CD4-positive, CD25-positive, alpha-beta regulatory T cell (primary cell): Measurements from ENCODE around the gene BLVRB. TPM values are rescaled to one million over a fixed set of nuclear protein-coding genes. Genes with fewer than 3 reads are reported as not detected.
A peak's percentile ranks its signal among the peaks of the same experiment; 100 is the strongest.

Experiments
- ATAC-seq, 2 donors: fragments of 150-1000 bp; cut with Tn5 transposase; one replicate each; pipeline ENCODE4 v1.10.0; 2021; ENCODE audit warnings: low read depth in 2 of 2, moderate number of reproducible peaks in 2 of 2, moderate library complexity in 1 of 2
- DNase-seq, 3 donors: peaks; one replicate each; pipeline versions ENCODE4 v3.0.0 to v3.0.0-alpha.2; 2012 to 2022; ENCODE audit warnings: mixed read lengths in 1 of 3
- H3K27ac ChIP-seq: one replicate; pipeline ENCODE4 v1.7.0; 2013; ENCODE audit warnings: mild to moderate bottlenecking, low read length; ENCODE audit not compliant: insufficient read depth, poor library complexity, severe bottlenecking
- H3K27me3 ChIP-seq: one replicate; pipeline ENCODE4 v1.7.0; 2013; ENCODE audit warnings: low read length; ENCODE audit not compliant: control insufficient read depth, insufficient read depth
- H3K36me3 ChIP-seq: one replicate; pipeline ENCODE4 v1.7.0; 2013; ENCODE audit warnings: mild to moderate bottlenecking, low read length, moderate library complexity; ENCODE audit not compliant: control insufficient read depth, insufficient read depth
- H3K4me1 ChIP-seq: 2 replicates; pipeline ENCODE4 v1.7.0; 2013; ENCODE audit warnings: mild to moderate bottlenecking, low read length; ENCODE audit not compliant: insufficient read depth, control insufficient read depth, poor library complexity, severe bottlenecking
- H3K4me3 ChIP-seq: one replicate; pipeline ENCODE4 v1.7.0; 2013; ENCODE audit warnings: low read depth, mild to moderate bottlenecking, low read length, moderate library complexity
- H3K9me3 ChIP-seq, 2 experiments: 1 replicate in 1 of 2; 2 replicates in 1 of 2; pipeline ENCODE4 v1.7.0; 2013; ENCODE audit warnings: low read length in 2 of 2, mild to moderate bottlenecking in 1 of 2, moderate library complexity in 1 of 2; ENCODE audit not compliant: control insufficient read depth in 2 of 2
- H3K27ac Mint-ChIP-seq, 3 donors: one replicate each; pipeline ENCODE4 v1.8.0; 2020 to 2022; ENCODE audit warnings: mild to moderate bottlenecking in 3 of 3, mixed read lengths in 3 of 3, moderate library complexity in 2 of 3
- H3K27me3 Mint-ChIP-seq: one replicate; pipeline ENCODE4 v1.8.0; 2022; ENCODE audit warnings: mild to moderate bottlenecking, mixed read lengths
- H3K36me3 Mint-ChIP-seq: one replicate; pipeline ENCODE4 v1.8.0; 2020; ENCODE audit warnings: mixed read lengths
- H3K4me1 Mint-ChIP-seq, 4 donors: one replicate each; pipeline ENCODE4 v1.8.0; 2020 to 2022; ENCODE audit warnings: mixed read lengths in 4 of 4, mild to moderate bottlenecking in 1 of 4
- H3K4me3 Mint-ChIP-seq, 4 donors: one replicate each; pipeline ENCODE4 v1.8.0; 2020 to 2022; ENCODE audit warnings: mild to moderate bottlenecking in 4 of 4, mixed read lengths in 4 of 4, moderate library complexity in 3 of 4
- H3K9me3 Mint-ChIP-seq, 7 donors: one replicate each; pipeline ENCODE4 v1.8.0; 2020 to 2022; ENCODE audit warnings: mixed read lengths in 7 of 7, mild to moderate bottlenecking in 3 of 7, moderate library complexity in 2 of 7
- polyA plus RNA-seq, 4 donors: library from polyadenylated mRNA; unstranded; fragments of 300-500 nt; fragmentation: Illumina TruSeq; gene quantifications; one replicate each; pipeline ENCODE4 v1.2.3, GENCODE V29; 2021
- total RNA-seq: library from RNA; stranded (reverse); gene quantifications from one replicate; pipeline ENCODE4 v1.2.3, GENCODE V29; 2022

The BLVRB gene
- total and polyA plus RNA-seq, 5 donors from 2014 or later, result 6.2 to 48.6 (median 22.4) TPM

GRCh38 chr19:40508739-40509260 is 43.3 kb upstream of the BLVRB start:
- Histone ChIP-seq H3K27ac (no peak overlapping the region), H3K27me3 (peaks cover 10% of the 10 kb centered on the region), H3K9me3 (no peaks in the 10 kb centered on the region), H3K4me3 (no peak overlapping the region), H3K36me3 (no peaks in the 10 kb centered on the region), H3K4me1 (no peaks in the 10 kb centered on the region)
- Mint-ChIP-seq H3K36me3 (no peaks in the 10 kb centered on the region), H3K27ac (no peak overlapping the region), H3K4me3 (no peak overlapping the region), H3K4me1 (peaks cover 0 to 10% (median 0%) of the 10 kb centered on the region in 4 donors), H3K9me3 (peaks cover 0 to 4% (median 0%) of the 10 kb centered on the region in 7 donors), H3K27me3 (peaks cover 33% of the 10 kb centered on the region)
- ATAC-seq (no peak), DNase-seq (no peak)

GRCh38 chr19:40507892-40508291 is 42.3 kb upstream of the BLVRB start:
- DNase-seq, result no peak
- Mint-ChIP-seq H3K27me3 (peaks cover 33% of the 10 kb centered on the region), H3K27ac (no peak overlapping the region), H3K4me3 (no peak overlapping the region), H3K4me1 (peaks cover 0 to 10% (median 0%) of the 10 kb centered on the region in 4 donors), H3K9me3 (peaks cover 0 to 4% (median 0%) of the 10 kb centered on the region in 7 donors), H3K36me3 (no peaks in the 10 kb centered on the region)
- H3K27me3 ChIP-seq, result peaks cover 6% of the 10 kb centered on the region
- H3K27ac ChIP-seq, result no peak overlapping the region
- no peaks in the 10 kb centered on the region for H3K4me1 ChIP-seq
- H3K9me3 ChIP-seq, result no peaks in the 10 kb centered on the region
- no peaks in the 10 kb centered on the region for H3K36me3 ChIP-seq
- no peak overlapping the region for H3K4me3 ChIP-seq
- ATAC-seq, result no peak

- H3K27ac Mint-ChIP-seq, result no peak overlapping the region
- peaks cover 3% of the 10 kb centered on the region for H3K27me3 ChIP-seq
- H3K9me3 Mint-ChIP-seq, result peaks cover 0 to 4% (median 0%) of the 10 kb centered on the region in 7 donors
- no peaks in the 10 kb centered on the region for H3K36me3 ChIP-seq
- DNase-seq (no peak), ATAC-seq (no peak)
- peaks cover 20% of the 10 kb centered on the region for H3K27me3 Mint-ChIP-seq
- no peaks in the 10 kb centered on the region for H3K4me1 ChIP-seq
- H3K9me3 ChIP-seq, result no peaks in the 10 kb centered on the region
- no peak overlapping the region for H3K27ac ChIP-seq
- no peaks in the 10 kb centered on the region for H3K36me3 Mint-ChIP-seq
- no peak overlapping the region for H3K4me3 ChIP-seq
- no peak overlapping the region for H3K4me3 Mint-ChIP-seq
- H3K4me1 Mint-ChIP-seq, result peaks cover 0 to 3% (median 0%) of the 10 kb centered on the region in 4 donors
Measured at GRCh38 chr19:40506099-40506498, 40.6 kb upstream of the BLVRB start.

GRCh38 chr19:40503320-40503695 is 37.8 kb upstream of the BLVRB start:
- no peak overlapping the region for H3K4me3 ChIP-seq
- H3K9me3 Mint-ChIP-seq, result peaks cover 0 to 1% (median 0%) of the 10 kb centered on the region in 7 donors
- peaks cover 0 to 3% (median 0%) of the 10 kb centered on the region in 4 donors for H3K4me1 Mint-ChIP-seq
- DNase-seq, result peak in 1 of 3 donors; percentile 19
- no peak overlapping the region for H3K4me3 Mint-ChIP-seq
- no peaks in the 10 kb centered on the region for H3K36me3 Mint-ChIP-seq
- H3K4me1 ChIP-seq, result no peaks in the 10 kb centered on the region
- no peaks in the 10 kb centered on the region for H3K9me3 ChIP-seq
- no peaks in the 10 kb centered on the region for H3K36me3 ChIP-seq
- no peak overlapping the region for H3K27ac ChIP-seq
- no peaks in the 10 kb centered on the region for H3K27me3 ChIP-seq
- H3K27me3 Mint-ChIP-seq, result peaks cover under 1% of the 10 kb centered on the region
- H3K27ac Mint-ChIP-seq, result no peak overlapping the region
- ATAC-seq, result no peak

- Histone ChIP-seq H3K4me1 (no peaks in the 10 kb centered on the region), H3K4me3 (no peak overlapping the region), H3K27me3 (no peaks in the 10 kb centered on the region), H3K9me3 (no peaks in the 10 kb centered on the region), H3K27ac (no peak overlapping the region), H3K36me3 (no peaks in the 10 kb centered on the region)
- Mint-ChIP-seq H3K9me3 (peaks cover 0 to 1% (median 0%) of the 10 kb centered on the region in 7 donors), H3K27me3 (no peaks in the 10 kb centered on the region), H3K4me1 (peaks cover 0 to 3% (median 0%) of the 10 kb centered on the region in 4 donors), H3K36me3 (no peaks in the 10 kb centered on the region), H3K4me3 (no peak overlapping the region), H3K27ac (peak overlapping the region in 1 of 3 donors; percentile 15)
- DNase-seq, result no peak
- ATAC-seq, result no peak
Measured at GRCh38 chr19:40502647-40503319, 37.2 kb upstream of the BLVRB start.

GRCh38 chr19:40502081-40502480 is 36.5 kb upstream of the BLVRB start:
- Mint-ChIP-seq H3K36me3 (no peaks in the 10 kb centered on the region), H3K27ac (no peak overlapping the region), H3K27me3 (no peaks in the 10 kb centered on the region), H3K4me3 (no peak overlapping the region), H3K9me3 (peaks cover 0 to 1% (median 0%) of the 10 kb centered on the region in 7 donors), H3K4me1 (peaks cover 0 to 3% (median 0%) of the 10 kb centered on the region in 4 donors)
- H3K36me3 ChIP-seq, result no peaks in the 10 kb centered on the region
- H3K27ac ChIP-seq, result no peak overlapping the region
- no peaks in the 10 kb centered on the region for H3K4me1 ChIP-seq
- H3K4me3 ChIP-seq, result no peak overlapping the region
- ATAC-seq (no peak), DNase-seq (no peak)
- no peaks in the 10 kb centered on the region for H3K9me3 ChIP-seq
- H3K27me3 ChIP-seq, result no peaks in the 10 kb centered on the region

- H3K27ac Mint-ChIP-seq, result no peak overlapping the region
- H3K36me3 Mint-ChIP-seq, result no peaks in the 10 kb centered on the region
- ATAC-seq (no peak), DNase-seq (no peak)
- Histone ChIP-seq H3K4me1 (no peaks in the 10 kb centered on the region), H3K27ac (no peak overlapping the region), H3K9me3 (no peaks in the 10 kb centered on the region), H3K36me3 (no peaks in the 10 kb centered on the region), H3K4me3 (no peak overlapping the region), H3K27me3 (no peaks in the 10 kb centered on the region)
- peaks cover 0 to 3% (median 0%) of the 10 kb centered on the region in 4 donors for H3K4me1 Mint-ChIP-seq
- no peak overlapping the region for H3K4me3 Mint-ChIP-seq
- H3K9me3 Mint-ChIP-seq, result peaks cover 0 to 1% (median 0%) of the 10 kb centered on the region in 7 donors
- no peaks in the 10 kb centered on the region for H3K27me3 Mint-ChIP-seq
Measured at GRCh38 chr19:40501599-40501998, 36.1 kb upstream of the BLVRB start.
